ENCODE data around the gene NPAS2.

NPAS2 gene

GRCh38 chr2:100819370-100820272 lies at the start of gene NPAS2:
Gene NPAS2 (plus strand): TSS chr2:100820139. CDS start chr2:100904755, 84,616 bp downstream.
- no peak for DNase-seq

- no peak for DNase-seq
These were observed 48.8 kb upstream of the NPAS2 start for GRCh38 chr2:100771125-100771524.

GRCh38 chr2:100773538-100773937 lies 46.4 kb upstream of the NPAS2 start:
- DNase-seq: no peak

GRCh38 chr2:100776445-100776844 lies 43.5 kb upstream of the NPAS2 start:
- DNase-seq: no peak

- no peak for DNase-seq
These were observed 41.1 kb upstream of the NPAS2 start for GRCh38 chr2:100778637-100779450.

- DNase-seq: no peak
These were observed 40.1 kb upstream of the NPAS2 start for GRCh38 chr2:100779908-100780202.

- DNase-seq: no peak
These were observed 39.5 kb upstream of the NPAS2 start for GRCh38 chr2:100780203-100781008.

- DNase-seq: no peak
These were observed 39.0 kb upstream of the NPAS2 start for GRCh38 chr2:100781009-100781325.

GRCh38 chr2:100781523-100782379 lies 38.2 kb upstream of the NPAS2 start:
- no peak for DNase-seq

GRCh38 chr2:100782380-100782878 lies 37.5 kb upstream of the NPAS2 start:
- no peak for DNase-seq

GRCh38 chr2:100783987-100784386 lies 36.0 kb upstream of the NPAS2 start:
- DNase-seq: no peak

- no peak for DNase-seq
These were observed 35.3 kb upstream of the NPAS2 start for GRCh38 chr2:100784681-100785080.

GRCh38 chr2:100785626-100786296 lies 34.2 kb upstream of the NPAS2 start:
- no peak for DNase-seq

- no peak for DNase-seq
These were observed 33.7 kb upstream of the NPAS2 start for GRCh38 chr2:100786297-100786658.

- no peak for DNase-seq
These were observed 33.0 kb upstream of the NPAS2 start for GRCh38 chr2:100786985-100787384.

GRCh38 chr2:100789361-100789760 lies 30.6 kb upstream of the NPAS2 start:
- DNase-seq: no peak

GRCh38 chr2:100791294-100791935 lies 28.5 kb upstream of the NPAS2 start:
- DNase-seq: no peak

- DNase-seq: no peak
These were observed 28.0 kb upstream of the NPAS2 start for GRCh38 chr2:100791936-100792308.

- no peak for DNase-seq
These were observed 26.7 kb upstream of the NPAS2 start for GRCh38 chr2:100793220-100793619.

- no peak for DNase-seq
These were observed 26.0 kb upstream of the NPAS2 start for GRCh38 chr2:100793982-100794381.

GRCh38 chr2:100796499-100797100 lies 23.3 kb upstream of the NPAS2 start:
- DNase-seq: no peak
